WTC11 (cell line): Measurements from ENCODE around the gene MIEF2. TPM values are rescaled to one million over a fixed set of nuclear protein-coding genes. Genes with fewer than 3 reads are reported as not detected.
"Not testable (repeated sequence)": the region's sequence is repeated elsewhere in the genome, so short reads cannot be mapped to it uniquely, and the experiment has no call there.

Experiments
- ATAC-seq: fragments of 200-7000 bp; cut with Tn5 transposase; 2 replicates; pipeline ENCODE4 v1.10.0; 2021; ENCODE audit warnings: mild to moderate bottlenecking, moderate library complexity
- CTCF ChIA-PET: fragments of 300-600 bp; sonication (Branson Sonifier 250); formaldehyde crosslinking; loops from one replicate; lab custom pipeline; 2021; ENCODE audit warnings: antibody characterized with exemption; lab: Charles Lee
- POLR2A ChIA-PET: fragments of 350-600 bp; sonication (Branson Sonifier 250); formaldehyde crosslinking; loops from one replicate; lab custom pipeline; 2021; ENCODE audit warnings: antibody characterized with exemption; lab: Charles Lee
- DNase-seq: peaks from one replicate; pipeline ENCODE4 v3.0.0; 2021; ENCODE audit warnings: low spot score
- H3K27ac Mint-ChIP-seq: 2 replicates; pipeline ENCODE4 v1.8.0; 2021; ENCODE audit warnings: mixed read lengths
- H3K27me3 Mint-ChIP-seq: 2 replicates; pipeline ENCODE4 v1.8.0; 2021; ENCODE audit warnings: low read depth, mild to moderate bottlenecking, moderate library complexity, mixed read lengths
- H3K36me3 Mint-ChIP-seq: 2 replicates; pipeline ENCODE4 v1.8.0; 2021; ENCODE audit warnings: mixed read lengths
- H3K4me1 Mint-ChIP-seq: 2 replicates; pipeline ENCODE4 v1.8.0; 2022; ENCODE audit warnings: mixed read lengths
- H3K4me3 Mint-ChIP-seq: 2 replicates; pipeline ENCODE4 v1.8.0; 2021; ENCODE audit warnings: mild to moderate bottlenecking, moderate library complexity, mixed read lengths
- H3K9me3 Mint-ChIP-seq: 2 replicates; pipeline ENCODE4 v1.8.0; 2021; ENCODE audit warnings: mixed read lengths
- CBFB ChIP-seq: sonication (generic); formaldehyde crosslinking; IDR thresholded peaks from 2 replicates; pipeline ENCODE4 v1.8.1; 2022; ENCODE audit warnings: mild to moderate bottlenecking, low read depth, missing genetic modification reagents
- CREB1 ChIP-seq: sonication (generic); formaldehyde crosslinking; IDR thresholded peaks from 2 replicates; pipeline ENCODE4 v1.8.0; 2023; ENCODE audit warnings: mild to moderate bottlenecking, missing genetic modification reagents
- IRF2 ChIP-seq: sonication (generic); formaldehyde crosslinking; IDR thresholded peaks from 2 replicates; pipeline ENCODE4 v1.8.0; 2022; ENCODE audit warnings: low read depth, missing genetic modification reagents, borderline replicate concordance
- MYBL2 ChIP-seq: sonication (generic); formaldehyde crosslinking; IDR thresholded peaks from 2 replicates; pipeline ENCODE4 v1.8.1; 2023; ENCODE audit warnings: mild to moderate bottlenecking, moderate library complexity, missing genetic modification reagents
- RELA ChIP-seq: sonication (generic); formaldehyde crosslinking; IDR thresholded peaks from 2 replicates; pipeline ENCODE4 v1.8.1; 2022; ENCODE audit warnings: missing genetic modification reagents, mild to moderate bottlenecking, borderline replicate concordance
- TCF7 ChIP-seq: sonication (generic); formaldehyde crosslinking; IDR thresholded peaks from 2 replicates; pipeline ENCODE4 v1.8.0; 2022; ENCODE audit warnings: mild to moderate bottlenecking, low read depth, missing genetic modification reagents, moderate library complexity
- ZNF138 ChIP-seq: sonication (generic); formaldehyde crosslinking; conservative IDR thresholded peaks from 2 replicates; pipeline ENCODE4 v1.8.1; 2022; ENCODE audit warnings: mild to moderate bottlenecking, moderate library complexity, missing genetic modification reagents
- ZNF232 ChIP-seq: sonication (generic); formaldehyde crosslinking; IDR thresholded peaks from 2 replicates; pipeline ENCODE4 v1.8.0; 2022; ENCODE audit warnings: mild to moderate bottlenecking, missing genetic modification reagents
- ZNF671 ChIP-seq: fragments of 250-450 bp; sonication (Bioruptor Pico); IDR thresholded peaks from 2 replicates; pipeline ENCODE4 v1.8.0; 2021; ENCODE audit warnings: mild to moderate bottlenecking
- total RNA-seq: library from RNA; stranded (reverse); gene quantifications from 3 replicates; pipeline ENCODE4 v1.2.3, GENCODE V29; 2021
- TF ChIP-seq, protein P1 (sequence below): sonication (generic); formaldehyde crosslinking; IDR thresholded peaks from 2 replicates; pipeline ENCODE4 v1.8.0; 2023; ENCODE audit warnings: missing genetic modification reagents, mild to moderate bottlenecking, borderline replicate concordance
- TF ChIP-seq, protein P2 (sequence below): sonication (generic); formaldehyde crosslinking; IDR thresholded peaks from 2 replicates; pipeline ENCODE4 v1.8.1; 2023; ENCODE audit warnings: mild to moderate bottlenecking, moderate library complexity, missing genetic modification reagents
- TF ChIP-seq, protein P3 (sequence below): fragments of 250-450 bp; sonication (Bioruptor Pico); IDR thresholded peaks from 2 replicates; pipeline ENCODE4 v1.9.0; 2021; ENCODE audit warnings: mild to moderate bottlenecking
- TF ChIP-seq, protein P4 (sequence below): sonication (generic); formaldehyde crosslinking; IDR thresholded peaks from 2 replicates; pipeline ENCODE4 v1.8.1; 2023; ENCODE audit warnings: mild to moderate bottlenecking, missing genetic modification reagents, borderline replicate concordance
- TF ChIP-seq, protein P5 (sequence below): sonication (generic); formaldehyde crosslinking; IDR thresholded peaks from 2 replicates; pipeline ENCODE4 v1.8.0; 2022; ENCODE audit warnings: mild to moderate bottlenecking, missing genetic modification reagents
- TF ChIP-seq, protein P6 (sequence below): fragments of 250-450 bp; sonication (Bioruptor Pico); IDR thresholded peaks from 2 replicates; pipeline ENCODE4 v1.9.0; 2021; ENCODE audit warnings: mild to moderate bottlenecking, borderline replicate concordance

Gene MIEF2
- total RNA-seq, 1 experiment from 2014 or later = 18.8 TPM

DNA sequence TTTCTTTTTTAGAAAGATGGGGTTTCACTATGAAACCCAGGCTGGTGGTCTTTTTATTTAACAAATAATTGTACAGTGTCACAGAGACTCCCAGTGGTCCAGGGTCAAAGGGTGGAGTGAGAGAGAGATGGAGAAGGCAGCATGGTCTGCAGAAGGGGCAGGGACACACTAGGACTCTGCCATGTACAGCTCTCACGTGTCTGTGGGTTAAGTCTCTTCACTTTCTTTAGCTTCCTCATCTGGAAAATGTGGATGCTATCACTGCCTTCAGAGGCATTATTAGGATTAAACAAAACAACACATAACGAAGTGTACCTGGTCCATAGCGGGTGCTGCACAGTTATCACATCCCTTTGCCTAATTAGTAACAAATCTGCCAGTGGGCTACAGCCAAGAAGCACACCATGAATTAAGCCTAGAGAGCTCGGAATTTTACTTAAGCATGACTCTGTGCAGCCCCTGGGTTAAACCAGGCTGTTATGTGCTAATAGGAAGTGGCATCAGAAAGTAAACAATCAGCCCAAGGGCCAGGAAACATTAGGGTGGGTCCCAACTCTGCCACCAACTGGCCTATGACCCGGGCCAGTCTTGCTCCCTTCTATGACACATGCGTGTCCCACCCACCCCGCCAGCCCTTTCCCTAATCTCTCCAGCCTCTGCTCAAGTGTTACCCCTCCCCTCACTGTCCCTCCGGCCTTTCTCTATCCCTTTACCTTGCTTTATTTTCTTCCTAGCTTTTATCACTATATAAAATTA, 40.4 kb downstream of the MIEF2 start:
- no peak for TF ChIP-seq RELA
- TF ChIP-seq CBFB (CRISPR knock-in tag) = no peak
- no peak for TF ChIP-seq IRF2
- TF ChIP-seq, protein P1, sequence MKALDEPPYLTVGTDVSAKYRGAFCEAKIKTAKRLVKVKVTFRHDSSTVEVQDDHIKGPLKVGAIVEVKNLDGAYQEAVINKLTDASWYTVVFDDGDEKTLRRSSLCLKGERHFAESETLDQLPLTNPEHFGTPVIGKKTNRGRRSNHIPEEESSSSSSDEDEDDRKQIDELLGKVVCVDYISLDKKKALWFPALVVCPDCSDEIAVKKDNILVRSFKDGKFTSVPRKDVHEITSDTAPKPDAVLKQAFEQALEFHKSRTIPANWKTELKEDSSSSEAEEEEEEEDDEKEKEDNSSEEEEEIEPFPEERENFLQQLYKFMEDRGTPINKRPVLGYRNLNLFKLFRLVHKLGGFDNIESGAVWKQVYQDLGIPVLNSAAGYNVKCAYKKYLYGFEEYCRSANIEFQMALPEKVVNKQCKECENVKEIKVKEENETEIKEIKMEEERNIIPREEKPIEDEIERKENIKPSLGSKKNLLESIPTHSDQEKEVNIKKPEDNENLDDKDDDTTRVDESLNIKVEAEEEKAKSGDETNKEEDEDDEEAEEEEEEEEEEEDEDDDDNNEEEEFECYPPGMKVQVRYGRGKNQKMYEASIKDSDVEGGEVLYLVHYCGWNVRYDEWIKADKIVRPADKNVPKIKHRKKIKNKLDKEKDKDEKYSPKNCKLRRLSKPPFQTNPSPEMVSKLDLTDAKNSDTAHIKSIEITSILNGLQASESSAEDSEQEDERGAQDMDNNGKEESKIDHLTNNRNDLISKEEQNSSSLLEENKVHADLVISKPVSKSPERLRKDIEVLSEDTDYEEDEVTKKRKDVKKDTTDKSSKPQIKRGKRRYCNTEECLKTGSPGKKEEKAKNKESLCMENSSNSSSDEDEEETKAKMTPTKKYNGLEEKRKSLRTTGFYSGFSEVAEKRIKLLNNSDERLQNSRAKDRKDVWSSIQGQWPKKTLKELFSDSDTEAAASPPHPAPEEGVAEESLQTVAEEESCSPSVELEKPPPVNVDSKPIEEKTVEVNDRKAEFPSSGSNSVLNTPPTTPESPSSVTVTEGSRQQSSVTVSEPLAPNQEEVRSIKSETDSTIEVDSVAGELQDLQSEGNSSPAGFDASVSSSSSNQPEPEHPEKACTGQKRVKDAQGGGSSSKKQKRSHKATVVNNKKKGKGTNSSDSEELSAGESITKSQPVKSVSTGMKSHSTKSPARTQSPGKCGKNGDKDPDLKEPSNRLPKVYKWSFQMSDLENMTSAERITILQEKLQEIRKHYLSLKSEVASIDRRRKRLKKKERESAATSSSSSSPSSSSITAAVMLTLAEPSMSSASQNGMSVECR (CRISPR knock-in tag) = no peak
- TF ChIP-seq, protein P2, sequence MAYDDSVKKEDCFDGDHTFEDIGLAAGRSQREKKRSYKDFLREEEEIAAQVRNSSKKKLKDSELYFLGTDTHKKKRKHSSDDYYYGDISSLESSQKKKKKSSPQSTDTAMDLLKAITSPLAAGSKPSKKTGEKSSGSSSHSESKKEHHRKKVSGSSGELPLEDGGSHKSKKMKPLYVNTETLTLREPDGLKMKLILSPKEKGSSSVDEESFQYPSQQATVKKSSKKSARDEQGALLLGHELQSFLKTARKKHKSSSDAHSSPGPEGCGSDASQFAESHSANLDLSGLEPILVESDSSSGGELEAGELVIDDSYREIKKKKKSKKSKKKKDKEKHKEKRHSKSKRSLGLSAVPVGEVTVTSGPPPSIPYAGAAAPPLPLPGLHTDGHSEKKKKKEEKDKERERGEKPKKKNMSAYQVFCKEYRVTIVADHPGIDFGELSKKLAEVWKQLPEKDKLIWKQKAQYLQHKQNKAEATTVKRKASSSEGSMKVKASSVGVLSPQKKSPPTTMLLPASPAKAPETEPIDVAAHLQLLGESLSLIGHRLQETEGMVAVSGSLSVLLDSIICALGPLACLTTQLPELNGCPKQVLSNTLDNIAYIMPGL (CRISPR knock-in tag) = no peak
- TF ChIP-seq, protein P3, sequence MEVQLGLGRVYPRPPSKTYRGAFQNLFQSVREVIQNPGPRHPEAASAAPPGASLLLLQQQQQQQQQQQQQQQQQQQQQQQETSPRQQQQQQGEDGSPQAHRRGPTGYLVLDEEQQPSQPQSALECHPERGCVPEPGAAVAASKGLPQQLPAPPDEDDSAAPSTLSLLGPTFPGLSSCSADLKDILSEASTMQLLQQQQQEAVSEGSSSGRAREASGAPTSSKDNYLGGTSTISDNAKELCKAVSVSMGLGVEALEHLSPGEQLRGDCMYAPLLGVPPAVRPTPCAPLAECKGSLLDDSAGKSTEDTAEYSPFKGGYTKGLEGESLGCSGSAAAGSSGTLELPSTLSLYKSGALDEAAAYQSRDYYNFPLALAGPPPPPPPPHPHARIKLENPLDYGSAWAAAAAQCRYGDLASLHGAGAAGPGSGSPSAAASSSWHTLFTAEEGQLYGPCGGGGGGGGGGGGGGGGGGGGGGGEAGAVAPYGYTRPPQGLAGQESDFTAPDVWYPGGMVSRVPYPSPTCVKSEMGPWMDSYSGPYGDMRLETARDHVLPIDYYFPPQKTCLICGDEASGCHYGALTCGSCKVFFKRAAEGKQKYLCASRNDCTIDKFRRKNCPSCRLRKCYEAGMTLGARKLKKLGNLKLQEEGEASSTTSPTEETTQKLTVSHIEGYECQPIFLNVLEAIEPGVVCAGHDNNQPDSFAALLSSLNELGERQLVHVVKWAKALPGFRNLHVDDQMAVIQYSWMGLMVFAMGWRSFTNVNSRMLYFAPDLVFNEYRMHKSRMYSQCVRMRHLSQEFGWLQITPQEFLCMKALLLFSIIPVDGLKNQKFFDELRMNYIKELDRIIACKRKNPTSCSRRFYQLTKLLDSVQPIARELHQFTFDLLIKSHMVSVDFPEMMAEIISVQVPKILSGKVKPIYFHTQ = no peak
- TF ChIP-seq, protein P4, sequence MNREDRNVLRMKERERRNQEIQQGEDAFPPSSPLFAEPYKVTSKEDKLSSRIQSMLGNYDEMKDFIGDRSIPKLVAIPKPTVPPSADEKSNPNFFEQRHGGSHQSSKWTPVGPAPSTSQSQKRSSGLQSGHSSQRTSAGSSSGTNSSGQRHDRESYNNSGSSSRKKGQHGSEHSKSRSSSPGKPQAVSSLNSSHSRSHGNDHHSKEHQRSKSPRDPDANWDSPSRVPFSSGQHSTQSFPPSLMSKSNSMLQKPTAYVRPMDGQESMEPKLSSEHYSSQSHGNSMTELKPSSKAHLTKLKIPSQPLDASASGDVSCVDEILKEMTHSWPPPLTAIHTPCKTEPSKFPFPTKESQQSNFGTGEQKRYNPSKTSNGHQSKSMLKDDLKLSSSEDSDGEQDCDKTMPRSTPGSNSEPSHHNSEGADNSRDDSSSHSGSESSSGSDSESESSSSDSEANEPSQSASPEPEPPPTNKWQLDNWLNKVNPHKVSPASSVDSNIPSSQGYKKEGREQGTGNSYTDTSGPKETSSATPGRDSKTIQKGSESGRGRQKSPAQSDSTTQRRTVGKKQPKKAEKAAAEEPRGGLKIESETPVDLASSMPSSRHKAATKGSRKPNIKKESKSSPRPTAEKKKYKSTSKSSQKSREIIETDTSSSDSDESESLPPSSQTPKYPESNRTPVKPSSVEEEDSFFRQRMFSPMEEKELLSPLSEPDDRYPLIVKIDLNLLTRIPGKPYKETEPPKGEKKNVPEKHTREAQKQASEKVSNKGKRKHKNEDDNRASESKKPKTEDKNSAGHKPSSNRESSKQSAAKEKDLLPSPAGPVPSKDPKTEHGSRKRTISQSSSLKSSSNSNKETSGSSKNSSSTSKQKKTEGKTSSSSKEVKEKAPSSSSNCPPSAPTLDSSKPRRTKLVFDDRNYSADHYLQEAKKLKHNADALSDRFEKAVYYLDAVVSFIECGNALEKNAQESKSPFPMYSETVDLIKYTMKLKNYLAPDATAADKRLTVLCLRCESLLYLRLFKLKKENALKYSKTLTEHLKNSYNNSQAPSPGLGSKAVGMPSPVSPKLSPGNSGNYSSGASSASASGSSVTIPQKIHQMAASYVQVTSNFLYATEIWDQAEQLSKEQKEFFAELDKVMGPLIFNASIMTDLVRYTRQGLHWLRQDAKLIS (CRISPR knock-in tag) = no peak
- TF ChIP-seq, protein P5, sequence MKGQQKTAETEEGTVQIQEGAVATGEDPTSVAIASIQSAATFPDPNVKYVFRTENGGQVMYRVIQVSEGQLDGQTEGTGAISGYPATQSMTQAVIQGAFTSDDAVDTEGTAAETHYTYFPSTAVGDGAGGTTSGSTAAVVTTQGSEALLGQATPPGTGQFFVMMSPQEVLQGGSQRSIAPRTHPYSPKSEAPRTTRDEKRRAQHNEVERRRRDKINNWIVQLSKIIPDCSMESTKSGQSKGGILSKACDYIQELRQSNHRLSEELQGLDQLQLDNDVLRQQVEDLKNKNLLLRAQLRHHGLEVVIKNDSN = no peak
- no peak for TF ChIP-seq CREB1 (CRISPR knock-in tag)
- TF ChIP-seq, protein P6, sequence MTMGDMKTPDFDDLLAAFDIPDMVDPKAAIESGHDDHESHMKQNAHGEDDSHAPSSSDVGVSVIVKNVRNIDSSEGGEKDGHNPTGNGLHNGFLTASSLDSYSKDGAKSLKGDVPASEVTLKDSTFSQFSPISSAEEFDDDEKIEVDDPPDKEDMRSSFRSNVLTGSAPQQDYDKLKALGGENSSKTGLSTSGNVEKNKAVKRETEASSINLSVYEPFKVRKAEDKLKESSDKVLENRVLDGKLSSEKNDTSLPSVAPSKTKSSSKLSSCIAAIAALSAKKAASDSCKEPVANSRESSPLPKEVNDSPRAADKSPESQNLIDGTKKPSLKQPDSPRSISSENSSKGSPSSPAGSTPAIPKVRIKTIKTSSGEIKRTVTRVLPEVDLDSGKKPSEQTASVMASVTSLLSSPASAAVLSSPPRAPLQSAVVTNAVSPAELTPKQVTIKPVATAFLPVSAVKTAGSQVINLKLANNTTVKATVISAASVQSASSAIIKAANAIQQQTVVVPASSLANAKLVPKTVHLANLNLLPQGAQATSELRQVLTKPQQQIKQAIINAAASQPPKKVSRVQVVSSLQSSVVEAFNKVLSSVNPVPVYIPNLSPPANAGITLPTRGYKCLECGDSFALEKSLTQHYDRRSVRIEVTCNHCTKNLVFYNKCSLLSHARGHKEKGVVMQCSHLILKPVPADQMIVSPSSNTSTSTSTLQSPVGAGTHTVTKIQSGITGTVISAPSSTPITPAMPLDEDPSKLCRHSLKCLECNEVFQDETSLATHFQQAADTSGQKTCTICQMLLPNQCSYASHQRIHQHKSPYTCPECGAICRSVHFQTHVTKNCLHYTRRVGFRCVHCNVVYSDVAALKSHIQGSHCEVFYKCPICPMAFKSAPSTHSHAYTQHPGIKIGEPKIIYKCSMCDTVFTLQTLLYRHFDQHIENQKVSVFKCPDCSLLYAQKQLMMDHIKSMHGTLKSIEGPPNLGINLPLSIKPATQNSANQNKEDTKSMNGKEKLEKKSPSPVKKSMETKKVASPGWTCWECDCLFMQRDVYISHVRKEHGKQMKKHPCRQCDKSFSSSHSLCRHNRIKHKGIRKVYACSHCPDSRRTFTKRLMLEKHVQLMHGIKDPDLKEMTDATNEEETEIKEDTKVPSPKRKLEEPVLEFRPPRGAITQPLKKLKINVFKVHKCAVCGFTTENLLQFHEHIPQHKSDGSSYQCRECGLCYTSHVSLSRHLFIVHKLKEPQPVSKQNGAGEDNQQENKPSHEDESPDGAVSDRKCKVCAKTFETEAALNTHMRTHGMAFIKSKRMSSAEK (CRISPR knock-in tag) = no peak
- TF ChIP-seq MYBL2 = no peak
- no peak for TF ChIP-seq ZNF232 (CRISPR knock-in tag)
- no peak for TF ChIP-seq ZNF671 (CRISPR knock-in tag)
- no peak for TF ChIP-seq ZNF138 (CRISPR knock-in tag)
- TF ChIP-seq TCF7 (CRISPR knock-in tag) = no peak
- H3K9me3 Mint-ChIP-seq = no peaks in the 10 kb centered on the region
- ChIA-PET CTCF (no interaction called here), POLR2A (no interaction called here)
- H3K4me3 Mint-ChIP-seq = no peak overlapping the region
- H3K27ac Mint-ChIP-seq = no peak overlapping the region
- DNase-seq = no peak
- peaks cover 69% of the 10 kb centered on the region for H3K36me3 Mint-ChIP-seq
- ATAC-seq = no peak
- H3K4me1 Mint-ChIP-seq = no peaks in the 10 kb centered on the region
- no peaks in the 10 kb centered on the region for H3K27me3 Mint-ChIP-seq

DNA sequence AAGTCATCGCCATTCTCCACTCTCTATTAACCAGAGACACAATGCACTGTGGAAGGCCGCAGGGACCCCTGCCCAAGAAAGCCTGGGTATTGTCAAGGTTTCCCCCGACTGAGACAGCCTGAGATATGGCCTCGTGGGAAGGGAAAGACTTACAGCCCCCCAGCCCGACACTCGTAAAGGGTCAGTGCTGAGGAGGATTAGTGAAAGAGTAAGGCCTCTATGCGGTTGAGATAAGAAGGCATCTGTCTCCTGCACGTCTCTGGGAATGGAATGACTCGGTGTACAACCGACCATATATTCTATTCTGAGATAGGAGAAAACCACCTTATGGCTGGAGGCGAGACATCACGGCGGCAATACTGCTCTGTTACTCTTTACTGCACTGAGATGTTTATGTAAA, 42.7 kb downstream of the MIEF2 start:
- CTCF ChIA-PET, POLR2A ChIA-PET: not testable (repeated sequence)
- H3K36me3 Mint-ChIP-seq = peaks cover 73% of the 10 kb centered on the region

More for the DNA sequence above, 42.7 kb downstream of the MIEF2 start:
- H3K9me3 Mint-ChIP-seq, H3K4me1 Mint-ChIP-seq, H3K27ac Mint-ChIP-seq, ATAC-seq, H3K27me3 Mint-ChIP-seq, H3K4me3 Mint-ChIP-seq, DNase-seq: not testable (repeated sequence)
